GM23338 (cell line): ENCODE measurements around the gene CFHR1.

Experiments
- EZH2 ChIP-seq: fragments of 200-600 bp; sonication (generic); IDR thresholded peaks from one replicate; pipeline ENCODE4 v1.8.0; 2017; ENCODE audit warnings: antibody characterized with exemption, mild to moderate bottlenecking, low read depth; ENCODE audit not compliant: unreplicated experiment
- EZH2phosphoT487 ChIP-seq: fragments of 200-600 bp; sonication (generic); IDR thresholded peaks from one replicate; pipeline ENCODE4 v1.8.1; 2018; ENCODE audit warnings: antibody characterized with exemption; ENCODE audit not compliant: unreplicated experiment
- POLR2AphosphoS5 ChIP-seq: IDR thresholded peaks from 2 replicates; pipeline ENCODE4 v1.6.1; 2016; ENCODE audit warnings: antibody characterized with exemption, low read depth
- TF ChIP-seq, protein P1 (sequence below): IDR thresholded peaks from one replicate; pipeline ENCODE4 v1.6.1; 2018; ENCODE audit warnings: antibody characterized with exemption; ENCODE audit not compliant: unreplicated experiment
- TF ChIP-seq, protein P2 (sequence below), 2 experiments: fragments of 200-600 bp in 1 of 2; sonication (generic) in 1 of 2; conservative IDR thresholded peaks; 2 replicates each; pipeline versions ENCODE4 v1.5.1 to v1.6.1; 2016 to 2017; ENCODE audit warnings: antibody characterized with exemption in 2 of 2, low read depth in 2 of 2, mild to moderate bottlenecking in 2 of 2, moderate library complexity in 1 of 2

- TF ChIP-seq, protein P1, sequence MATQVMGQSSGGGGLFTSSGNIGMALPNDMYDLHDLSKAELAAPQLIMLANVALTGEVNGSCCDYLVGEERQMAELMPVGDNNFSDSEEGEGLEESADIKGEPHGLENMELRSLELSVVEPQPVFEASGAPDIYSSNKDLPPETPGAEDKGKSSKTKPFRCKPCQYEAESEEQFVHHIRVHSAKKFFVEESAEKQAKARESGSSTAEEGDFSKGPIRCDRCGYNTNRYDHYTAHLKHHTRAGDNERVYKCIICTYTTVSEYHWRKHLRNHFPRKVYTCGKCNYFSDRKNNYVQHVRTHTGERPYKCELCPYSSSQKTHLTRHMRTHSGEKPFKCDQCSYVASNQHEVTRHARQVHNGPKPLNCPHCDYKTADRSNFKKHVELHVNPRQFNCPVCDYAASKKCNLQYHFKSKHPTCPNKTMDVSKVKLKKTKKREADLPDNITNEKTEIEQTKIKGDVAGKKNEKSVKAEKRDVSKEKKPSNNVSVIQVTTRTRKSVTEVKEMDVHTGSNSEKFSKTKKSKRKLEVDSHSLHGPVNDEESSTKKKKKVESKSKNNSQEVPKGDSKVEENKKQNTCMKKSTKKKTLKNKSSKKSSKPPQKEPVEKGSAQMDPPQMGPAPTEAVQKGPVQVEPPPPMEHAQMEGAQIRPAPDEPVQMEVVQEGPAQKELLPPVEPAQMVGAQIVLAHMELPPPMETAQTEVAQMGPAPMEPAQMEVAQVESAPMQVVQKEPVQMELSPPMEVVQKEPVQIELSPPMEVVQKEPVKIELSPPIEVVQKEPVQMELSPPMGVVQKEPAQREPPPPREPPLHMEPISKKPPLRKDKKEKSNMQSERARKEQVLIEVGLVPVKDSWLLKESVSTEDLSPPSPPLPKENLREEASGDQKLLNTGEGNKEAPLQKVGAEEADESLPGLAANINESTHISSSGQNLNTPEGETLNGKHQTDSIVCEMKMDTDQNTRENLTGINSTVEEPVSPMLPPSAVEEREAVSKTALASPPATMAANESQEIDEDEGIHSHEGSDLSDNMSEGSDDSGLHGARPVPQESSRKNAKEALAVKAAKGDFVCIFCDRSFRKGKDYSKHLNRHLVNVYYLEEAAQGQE = no peak
- TF ChIP-seq, protein P2, sequence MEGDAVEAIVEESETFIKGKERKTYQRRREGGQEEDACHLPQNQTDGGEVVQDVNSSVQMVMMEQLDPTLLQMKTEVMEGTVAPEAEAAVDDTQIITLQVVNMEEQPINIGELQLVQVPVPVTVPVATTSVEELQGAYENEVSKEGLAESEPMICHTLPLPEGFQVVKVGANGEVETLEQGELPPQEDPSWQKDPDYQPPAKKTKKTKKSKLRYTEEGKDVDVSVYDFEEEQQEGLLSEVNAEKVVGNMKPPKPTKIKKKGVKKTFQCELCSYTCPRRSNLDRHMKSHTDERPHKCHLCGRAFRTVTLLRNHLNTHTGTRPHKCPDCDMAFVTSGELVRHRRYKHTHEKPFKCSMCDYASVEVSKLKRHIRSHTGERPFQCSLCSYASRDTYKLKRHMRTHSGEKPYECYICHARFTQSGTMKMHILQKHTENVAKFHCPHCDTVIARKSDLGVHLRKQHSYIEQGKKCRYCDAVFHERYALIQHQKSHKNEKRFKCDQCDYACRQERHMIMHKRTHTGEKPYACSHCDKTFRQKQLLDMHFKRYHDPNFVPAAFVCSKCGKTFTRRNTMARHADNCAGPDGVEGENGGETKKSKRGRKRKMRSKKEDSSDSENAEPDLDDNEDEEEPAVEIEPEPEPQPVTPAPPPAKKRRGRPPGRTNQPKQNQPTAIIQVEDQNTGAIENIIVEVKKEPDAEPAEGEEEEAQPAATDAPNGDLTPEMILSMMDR (conservative IDR thresholded peaks at IDR 0.05; ENCODE audit: low read depth in 2 of 2) = no peak
- no peak for TF ChIP-seq EZH2
- TF ChIP-seq POLR2AphosphoS5 = no peak
- TF ChIP-seq EZH2phosphoT487 = no peak
Measured at GRCh38 chr1:196774603-196775002, 44.9 kb upstream of the CFHR1 start, which contains the start of gene CFHR3.
